NK-92 (cell line): Measurements from ENCODE around the gene SMC4.

Experiments used
- DNase-seq: peaks from one replicate; lab custom pipeline; 2025; ENCODE audit not compliant: unreplicated experiment; lab: John Stamatoyannopoulos, UW

The SMC4 gene

DNA sequence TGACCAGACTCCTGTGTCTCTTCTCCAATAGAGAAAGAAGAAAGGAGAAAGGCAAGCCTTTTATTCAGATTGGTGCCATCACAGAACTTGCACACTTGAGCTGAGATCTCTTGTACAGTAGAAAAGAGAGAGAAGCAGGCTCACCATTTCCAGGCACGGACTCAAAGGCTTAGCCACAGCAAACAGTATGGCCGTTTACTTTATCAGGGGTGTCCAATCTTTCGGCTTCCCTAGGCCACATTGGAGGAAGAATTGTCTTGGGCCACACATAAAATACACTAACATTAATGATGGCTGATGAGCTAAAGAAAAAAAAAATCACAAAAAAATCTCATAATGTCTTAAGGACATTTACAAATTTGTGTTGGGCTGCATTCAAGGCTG lies 5.4 kb upstream of the SMC4 start:
- DNase-seq: no peak

- DNase-seq: no peak
Measured at GRCh38 chr3:160395297-160395696, 4.2 kb upstream of the SMC4 start.

DNA sequence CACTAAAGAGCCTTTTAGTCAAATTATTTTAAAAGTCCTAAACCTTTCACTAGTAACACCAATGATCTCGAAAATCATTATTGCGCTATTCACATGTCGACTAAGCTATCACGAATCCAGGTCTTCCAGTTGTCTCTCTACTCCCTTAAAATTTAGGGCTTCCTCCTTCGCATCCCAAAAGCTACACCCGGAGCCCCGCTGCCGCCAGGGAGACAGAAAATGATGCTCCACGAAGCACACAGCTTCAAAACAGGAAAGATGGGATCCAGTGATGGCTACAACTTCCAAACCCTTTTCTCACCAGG lies 678 bp upstream of the SMC4 start:
- no peak for DNase-seq

DNA sequence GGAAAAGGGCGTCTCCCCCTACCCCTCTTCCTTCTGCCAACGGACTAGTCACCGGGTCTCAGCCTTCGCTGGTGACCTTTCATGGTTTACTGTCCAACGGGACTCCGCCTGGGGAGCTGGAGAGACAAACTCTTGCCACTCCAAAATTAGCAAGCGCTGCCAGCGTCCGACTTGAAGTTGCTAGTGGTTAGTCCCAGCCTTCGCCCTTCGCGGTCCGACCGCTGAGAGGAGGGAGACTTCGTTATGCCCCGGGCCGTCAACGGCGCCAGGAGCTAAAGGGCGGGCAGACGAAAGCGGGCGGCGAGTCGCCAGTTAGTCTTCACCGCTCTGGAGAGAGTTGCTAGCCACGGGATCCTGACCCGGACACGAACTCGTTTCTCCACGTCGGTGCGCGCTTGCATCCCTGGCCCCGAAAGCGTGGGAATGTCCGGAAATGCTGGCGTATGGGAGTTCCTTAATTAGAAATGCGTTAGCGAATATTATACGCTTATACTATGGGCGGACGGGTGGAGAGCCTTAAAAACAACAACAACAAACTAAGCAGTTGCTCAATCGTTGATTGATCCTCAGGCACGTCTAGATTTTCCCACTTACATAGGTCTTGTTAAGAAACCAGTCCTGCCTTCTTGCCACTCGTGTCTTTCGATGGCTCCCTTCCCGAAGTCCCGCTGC lies 716 bp downstream of the SMC4 start:
- DNase-seq: no peak

DNA sequence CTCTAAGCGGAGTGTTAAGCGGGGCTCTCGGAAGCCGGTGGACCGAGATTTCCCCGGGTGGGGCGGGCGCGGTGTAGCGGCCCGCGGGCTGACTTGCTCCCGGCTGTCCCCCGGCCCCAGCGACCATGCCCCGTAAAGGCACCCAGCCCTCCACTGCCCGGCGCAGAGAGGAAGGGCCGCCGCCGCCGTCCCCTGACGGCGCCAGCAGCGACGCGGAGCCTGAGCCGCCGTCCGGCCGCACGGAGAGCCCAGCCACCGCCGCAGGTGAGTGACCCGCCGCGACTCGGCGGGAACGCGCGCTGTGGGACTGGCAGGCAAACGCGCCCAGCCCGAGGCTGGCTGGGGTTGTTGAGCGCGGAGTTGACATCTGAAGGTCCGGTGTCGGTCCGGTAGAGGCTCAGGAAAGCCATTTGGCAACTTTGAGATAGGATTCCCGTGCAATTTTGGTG lies 1.3 kb downstream of the SMC4 start:
- DNase-seq: no peak

- no peak for DNase-seq
Measured at GRCh38 chr3:160401291-160402095, 2.0 kb downstream of the SMC4 start.

DNA sequence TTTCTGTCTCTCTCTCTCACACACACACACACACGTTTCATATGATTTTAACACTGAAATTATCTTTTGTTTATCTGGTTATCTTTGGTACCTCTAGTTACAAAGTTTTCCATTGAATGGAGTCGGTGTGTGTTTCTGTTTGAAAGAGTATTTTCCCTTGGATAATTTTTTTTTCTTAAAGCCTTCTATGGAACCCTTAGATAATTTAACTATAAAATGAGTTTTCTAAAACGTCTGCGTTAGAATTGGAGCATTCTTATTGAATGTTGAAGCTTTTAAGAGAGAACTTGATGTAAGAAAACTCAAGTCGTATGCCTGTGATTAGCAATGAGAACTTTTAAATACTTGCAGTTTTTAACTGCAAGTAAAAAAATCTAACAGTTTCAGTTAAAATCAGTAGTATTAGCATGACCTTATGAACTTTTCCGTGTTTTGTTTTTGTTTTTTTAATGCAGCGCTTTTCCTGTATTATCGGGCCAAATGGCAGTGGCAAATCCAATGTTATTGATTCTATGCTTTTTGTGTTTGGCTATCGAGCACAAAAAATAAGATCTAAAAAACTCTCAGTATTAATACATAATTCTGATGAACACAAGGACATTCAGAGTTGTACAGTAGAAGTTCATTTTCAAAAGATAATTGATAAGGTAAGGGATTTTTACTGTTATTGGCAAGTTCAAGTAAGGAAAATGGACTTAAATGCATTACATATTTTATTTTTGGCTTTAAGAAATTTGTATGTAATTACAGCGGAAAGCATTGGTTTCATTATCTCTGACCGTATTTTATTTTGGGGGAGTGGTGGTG lies 3.0 kb downstream of the SMC4 start:
- DNase-seq: no peak

GRCh38 chr3:160403028-160403545 lies 3.6 kb downstream of the SMC4 start:
- DNase-seq: no peak

DNA sequence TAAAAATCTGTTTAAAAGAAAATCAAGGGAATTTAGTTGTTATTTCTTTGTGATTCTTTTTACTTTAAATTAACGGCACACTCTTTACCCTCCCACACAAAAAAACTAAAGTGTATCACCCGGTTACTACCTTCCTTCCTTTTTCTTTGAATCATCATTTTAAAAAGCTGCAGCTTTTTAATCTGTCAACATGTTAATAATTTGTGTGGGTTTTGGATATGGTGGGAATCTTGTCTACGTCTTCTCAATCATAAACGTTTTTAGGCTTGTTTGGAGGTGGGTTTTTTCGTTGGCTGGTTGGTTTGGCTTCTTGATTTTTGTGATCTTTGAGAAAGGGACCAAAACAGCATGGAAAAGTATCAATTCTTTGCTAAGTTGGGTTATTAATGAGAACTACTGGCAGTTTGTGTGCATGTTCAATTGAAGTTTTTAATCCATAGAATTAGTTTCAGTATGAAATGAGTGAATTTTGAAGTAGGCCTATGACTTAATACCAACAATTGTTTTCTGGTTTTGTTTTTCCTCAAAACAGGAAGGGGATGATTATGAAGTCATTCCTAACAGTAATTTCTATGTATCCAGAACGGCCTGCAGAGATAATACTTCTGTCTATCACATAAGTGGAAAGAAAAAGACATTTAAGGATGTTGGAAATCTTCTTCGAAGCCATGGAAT lies 4.5 kb downstream of the SMC4 start:
- DNase-seq: no peak

GRCh38 chr3:160409812-160410610 lies 10.6 kb downstream of the SMC4 start:
- no peak for DNase-seq

- DNase-seq: no peak
Measured at GRCh38 chr3:160412477-160412876, 13.0 kb downstream of the SMC4 start.

- no peak for DNase-seq
Measured at GRCh38 chr3:160413613-160414248, 14.3 kb downstream of the SMC4 start.

DNA sequence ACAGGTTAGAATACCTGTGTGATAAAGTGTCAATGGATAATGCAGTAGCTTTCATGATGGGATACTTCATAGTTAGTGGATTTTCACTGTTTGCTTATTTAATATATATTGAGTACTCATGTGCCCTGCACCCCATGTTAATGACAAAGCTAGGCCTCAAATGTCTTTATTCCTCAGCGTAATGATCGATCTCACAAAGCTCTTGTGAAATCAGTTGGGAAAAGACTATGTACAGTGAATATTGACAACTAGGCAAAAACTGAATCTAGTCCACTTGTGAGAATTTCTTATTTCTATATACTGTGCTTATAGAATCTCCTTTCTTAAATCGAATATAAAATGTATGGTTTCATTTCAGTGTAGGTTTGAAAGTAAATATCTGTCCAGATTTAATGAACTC lies 17.9 kb downstream of the SMC4 start:
- DNase-seq: no peak

GRCh38 chr3:160427832-160428424 lies 28.5 kb downstream of the SMC4 start:
- DNase-seq: no peak

- DNase-seq: no peak
Measured at GRCh38 chr3:160434071-160434470, 34.6 kb downstream of the SMC4 start.

- DNase-seq: no peak
Measured at GRCh38 chr3:160435095-160435494, 35.6 kb downstream of the SMC4 start.

- DNase-seq: no peak
Measured at GRCh38 chr3:160435747-160436146, 36.3 kb downstream of the SMC4 start.

GRCh38 chr3:160437083-160437455 lies 37.6 kb downstream of the SMC4 start:
- no peak for DNase-seq

- DNase-seq: no peak
Measured at GRCh38 chr3:160440687-160441086, 41.2 kb downstream of the SMC4 start.

- DNase-seq: no peak
Measured at GRCh38 chr3:160444411-160444810, 45.0 kb downstream of the SMC4 start.
